Type B pancreatic cell (in vitro differentiated cells): ENCODE data around the gene TDRD12. TPM values are rescaled to one million over a fixed set of nuclear protein-coding genes. Genes with fewer than 3 reads are reported as not detected.

ENCODE experiments used
- DNase-seq: peaks from one replicate; pipeline ENCODE4 v3.0.0; 2021; ENCODE audit warnings: mixed read lengths; ENCODE audit not compliant: unreplicated experiment; ENCODE audit errors: extremely low spot score
- H3K27ac Mint-ChIP-seq: 2 replicates; pipeline ENCODE4 v1.8.0; 2021; ENCODE audit warnings: mild to moderate bottlenecking, mixed read lengths
- H3K27me3 Mint-ChIP-seq: 2 replicates; pipeline ENCODE4 v1.8.0; 2021; ENCODE audit warnings: mixed read lengths
- H3K36me3 Mint-ChIP-seq: 2 replicates; pipeline ENCODE4 v1.8.0; 2021; ENCODE audit warnings: mixed read lengths
- H3K4me1 Mint-ChIP-seq: one replicate; pipeline ENCODE4 v1.8.0; 2021; ENCODE audit warnings: mixed read lengths; ENCODE audit not compliant: unreplicated experiment
- H3K4me3 Mint-ChIP-seq: 2 replicates; pipeline ENCODE4 v1.8.0; 2021; ENCODE audit warnings: mild to moderate bottlenecking, mixed read lengths
- H3K9me3 Mint-ChIP-seq: 2 replicates; pipeline ENCODE4 v1.8.0; 2021; ENCODE audit warnings: mixed read lengths
- CTCF ChIP-seq: fragments of 200-600 bp; sonication (generic); conservative IDR thresholded peaks from 2 replicates; pipeline ENCODE4 v1.5.0; 2021; ENCODE audit warnings: antibody characterized with exemption, mild to moderate bottlenecking
- total RNA-seq: library from RNA; stranded (reverse); gene quantifications from 2 replicates; pipeline ENCODE4 v1.2.1, GENCODE V29; 2021; ENCODE audit warnings: low replicate concordance

Gene TDRD12
- total RNA-seq, 1 donor from 2014 or later, result 0.24 TPM

GRCh38 chr19:32674931-32675719 lies 44.4 kb upstream of the TDRD12 start, which contains the start of gene ANKRD27:
Gene ANKRD27 (minus strand): TSS chr19:32675180. CDS start chr19:32659015, 16,165 bp downstream.
- H3K9me3 Mint-ChIP-seq, result no peaks in the 10 kb centered on the region
- H3K27me3 Mint-ChIP-seq, result peaks cover 12% of the 10 kb centered on the region
- peaks cover 15% of the 10 kb centered on the region for H3K4me1 Mint-ChIP-seq
- no peak for TF ChIP-seq CTCF
- peak within 1 kb of the TSS; percentile 85 for H3K27ac Mint-ChIP-seq
- DNase-seq, result peak; percentile 99
- peaks cover under 1% of the 10 kb centered on the region for H3K36me3 Mint-ChIP-seq
- peak within 1 kb of the TSS; percentile 96 for H3K4me3 Mint-ChIP-seq

GRCh38 chr19:32675720-32676185 lies 43.8 kb upstream of the TDRD12 start, which contains the start of gene RGS9BP:
Gene RGS9BP (plus strand): TSS chr19:32675848. CDS start chr19:32676264, 416 bp downstream.
- Mint-ChIP-seq H3K4me1 (peaks cover 13% of the 10 kb centered on the region), H3K27me3 (peaks cover 12% of the 10 kb centered on the region), H3K4me3 (peak within 1 kb of the TSS; percentile 92), H3K27ac (peak within 1 kb of the TSS; percentile 67), H3K36me3 (peaks cover under 1% of the 10 kb centered on the region), H3K9me3 (no peaks in the 10 kb centered on the region)
- DNase-seq, result no peak
- TF ChIP-seq CTCF, result no peak

DNA sequence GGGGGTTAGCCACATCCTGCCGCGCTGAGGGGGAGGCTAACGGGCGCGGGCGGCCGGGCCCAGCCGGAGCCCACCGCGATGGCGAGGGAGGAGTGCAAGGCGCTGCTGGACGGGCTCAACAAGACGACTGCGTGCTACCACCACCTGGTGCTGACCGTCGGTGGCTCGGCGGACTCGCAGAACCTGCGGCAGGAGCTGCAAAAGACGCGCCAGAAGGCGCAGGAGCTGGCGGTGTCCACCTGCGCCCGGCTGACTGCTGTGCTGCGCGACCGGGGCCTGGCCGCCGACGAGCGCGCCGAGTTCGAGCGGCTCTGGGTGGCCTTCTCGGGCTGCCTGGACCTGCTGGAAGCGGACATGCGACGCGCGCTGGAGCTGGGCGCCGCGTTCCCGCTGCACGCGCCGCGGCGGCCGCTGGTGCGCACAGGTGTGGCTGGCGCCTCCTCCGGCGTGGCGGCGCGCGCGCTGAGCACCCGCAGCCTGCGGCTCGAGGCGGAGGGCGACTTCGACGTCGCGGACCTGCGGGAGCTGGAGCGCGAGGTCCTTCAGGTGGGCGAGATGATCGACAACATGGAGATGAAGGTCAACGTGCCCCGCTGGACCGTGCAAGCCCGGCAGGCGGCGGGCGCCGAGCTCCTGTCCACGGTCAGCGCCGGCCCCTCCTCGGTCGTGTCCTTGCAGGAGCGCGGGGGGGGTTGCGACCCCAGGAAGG lies 43.2 kb upstream of the TDRD12 start:
- peaks cover 13% of the 10 kb centered on the region for H3K4me1 Mint-ChIP-seq
- peak overlapping the region; percentile 92 for H3K4me3 Mint-ChIP-seq
- peaks cover 3% of the 10 kb centered on the region for H3K36me3 Mint-ChIP-seq
- H3K27me3 Mint-ChIP-seq, result peaks cover 15% of the 10 kb centered on the region
- no peaks in the 10 kb centered on the region for H3K9me3 Mint-ChIP-seq
- DNase-seq, result no peak
- no peak overlapping the region for H3K27ac Mint-ChIP-seq
- peak; percentile 23 for TF ChIP-seq CTCF

DNA sequence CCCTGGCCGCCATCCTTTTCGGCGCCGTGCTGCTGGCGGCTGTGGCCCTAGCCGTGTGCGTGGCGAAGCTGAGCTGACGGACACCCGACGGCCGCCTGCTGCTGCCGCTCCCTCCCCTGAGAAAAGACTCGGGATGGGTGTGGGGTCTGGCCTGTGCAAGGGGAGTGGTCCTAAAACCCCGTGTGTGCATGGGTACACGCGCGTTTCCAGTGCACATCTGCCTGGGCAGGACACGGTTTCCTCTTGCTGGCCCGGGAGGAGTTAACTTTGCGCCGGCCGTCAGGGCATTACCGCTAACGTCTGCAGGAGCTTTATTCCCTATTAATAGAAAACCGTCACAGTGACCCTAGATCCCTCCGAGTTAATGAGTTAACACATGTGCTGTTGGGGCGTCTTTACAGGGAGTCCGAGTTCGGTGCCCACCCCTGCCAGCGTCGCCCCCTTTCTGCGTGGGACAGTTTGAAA lies 42.6 kb upstream of the TDRD12 start:
- Mint-ChIP-seq H3K9me3 (no peaks in the 10 kb centered on the region), H3K4me1 (peaks cover 13% of the 10 kb centered on the region), H3K27me3 (peaks cover 15% of the 10 kb centered on the region), H3K36me3 (peaks cover 3% of the 10 kb centered on the region), H3K27ac (peak overlapping the region; percentile 40), H3K4me3 (peak overlapping the region; percentile 82)
- TF ChIP-seq CTCF, result no peak
- no peak for DNase-seq

- H3K27ac Mint-ChIP-seq, result peak overlapping the region; percentile 40
- peaks cover 16% of the 10 kb centered on the region for H3K4me1 Mint-ChIP-seq
- H3K9me3 Mint-ChIP-seq, result no peaks in the 10 kb centered on the region
- H3K4me3 Mint-ChIP-seq, result peak overlapping the region; percentile 82
- peak; percentile 42 for TF ChIP-seq CTCF
- peaks cover 19% of the 10 kb centered on the region for H3K27me3 Mint-ChIP-seq
- no peak for DNase-seq
- H3K36me3 Mint-ChIP-seq, result peaks cover 3% of the 10 kb centered on the region
Observed at GRCh38 chr19:32677657-32678056, 41.9 kb upstream of the TDRD12 start.
